GM21786 (cell line): ENCODE measurements around the gene ADCY5.

ENCODE experiments used
- ATAC-seq: cut with Tn5 transposase; IDR thresholded peaks from one replicate; pipeline ENCODE4 v1.9.1; 2021; ENCODE audit not compliant: unreplicated experiment

The ADCY5 gene

GRCh38 chr3:123344907-123345594, 103.8 kb downstream of the ADCY5 start:
- ATAC-seq, result no peak

GRCh38 chr3:123344175-123344906, 104.5 kb downstream of the ADCY5 start:
- ATAC-seq, result no peak

GRCh38 chr3:123343296-123344174, 105.4 kb downstream of the ADCY5 start:
- ATAC-seq, result no peak

- ATAC-seq, result no peak
Measured at GRCh38 chr3:123342631-123343080, 106.2 kb downstream of the ADCY5 start.

GRCh38 chr3:123341871-123342630, 106.8 kb downstream of the ADCY5 start:
- no peak for ATAC-seq

GRCh38 chr3:123340336-123340735, 108.6 kb downstream of the ADCY5 start:
- no peak for ATAC-seq

- no peak for ATAC-seq
Measured at GRCh38 chr3:123339302-123339701, 109.6 kb downstream of the ADCY5 start.

GRCh38 chr3:123338620-123339061, 110.2 kb downstream of the ADCY5 start:
- ATAC-seq, result no peak

- no peak for ATAC-seq
Measured at GRCh38 chr3:123337948-123338619, 110.8 kb downstream of the ADCY5 start.

GRCh38 chr3:123337226-123337625, 111.7 kb downstream of the ADCY5 start:
- no peak for ATAC-seq

- no peak for ATAC-seq
Measured at GRCh38 chr3:123336441-123336851, 112.4 kb downstream of the ADCY5 start.

GRCh38 chr3:123336001-123336400, 112.9 kb downstream of the ADCY5 start:
- ATAC-seq, result no peak

GRCh38 chr3:123335007-123335670, 113.8 kb downstream of the ADCY5 start:
- peak; percentile 82 for ATAC-seq

- no peak for ATAC-seq
Measured at GRCh38 chr3:123334056-123334455, 114.8 kb downstream of the ADCY5 start.

- no peak for ATAC-seq
Measured at GRCh38 chr3:123333401-123333800, 115.5 kb downstream of the ADCY5 start.

GRCh38 chr3:123332124-123332641, 116.7 kb downstream of the ADCY5 start:
- no peak for ATAC-seq

GRCh38 chr3:123331651-123332050, 117.2 kb downstream of the ADCY5 start:
- no peak for ATAC-seq

GRCh38 chr3:123331006-123331405, 117.9 kb downstream of the ADCY5 start:
- no peak for ATAC-seq

- no peak for ATAC-seq
Measured at GRCh38 chr3:123330441-123330991, 118.4 kb downstream of the ADCY5 start.
